A673 (cell line): ENCODE data around the gene BMP2K. TPM values are rescaled to one million over a fixed set of nuclear protein-coding genes. Genes with fewer than 3 reads are reported as not detected.
"Not testable (repeated sequence)": the region's sequence is repeated elsewhere in the genome, so short reads cannot be mapped to it uniquely, and the experiment has no call there.

ENCODE experiments used
- BruUV-seq: library from RNA; stranded (reverse); fragments of 400-500 nt; replicated peaks from 2 replicates; lab custom pipeline; 2021; lab: Mats Ljungman, UMichigan
- CTCF ChIA-PET: fragments of 300-600 bp; sonication (Branson Sonifier 250); formaldehyde crosslinking; loops from one replicate; lab custom pipeline; 2022; ENCODE audit warnings: antibody characterized with exemption; lab: Charles Lee
- POLR2A ChIA-PET: fragments of 300-600 bp; sonication (Branson Sonifier 250); formaldehyde crosslinking; loops from one replicate; lab custom pipeline; 2022; ENCODE audit warnings: antibody characterized with exemption; ENCODE audit not compliant: low non-redundant PET; lab: Charles Lee
- DNase-seq: peaks from one replicate; pipeline ENCODE4 v3.0.0-alpha.2; 2015; ENCODE audit warnings: low spot score
- H3K27ac ChIP-seq: fragments of 200-600 bp; sonication (generic); 2 replicates; pipeline ENCODE4 v1.5.1; 2016; ENCODE audit warnings: mixed run types, low read depth, mild to moderate bottlenecking, mixed read lengths, antibody characterized with exemption, low read length; ENCODE audit not compliant: poor library complexity, severe bottlenecking
- H3K27me3 ChIP-seq: fragments of 200-600 bp; sonication (generic); replicated peaks from 2 replicates; pipeline ENCODE4 v1.6.1; 2017; ENCODE audit warnings: mixed run types, low read depth, mild to moderate bottlenecking, mixed read lengths, antibody characterized with exemption, low read length; ENCODE audit not compliant: insufficient read depth, poor library complexity
- H3K36me3 ChIP-seq: fragments of 200-600 bp; sonication (generic); 2 replicates; pipeline ENCODE4 v1.6.1; 2016; ENCODE audit warnings: mixed run types, mild to moderate bottlenecking, mixed read lengths, antibody characterized with exemption, low read length; ENCODE audit not compliant: insufficient read depth, poor library complexity, severe bottlenecking
- H3K4me1 ChIP-seq: fragments of 200-600 bp; sonication (generic); 2 replicates; pipeline ENCODE4 v1.6.1; 2017; ENCODE audit warnings: mixed run types, mild to moderate bottlenecking, mixed read lengths, antibody characterized with exemption, low read length; ENCODE audit not compliant: insufficient read depth, poor library complexity, severe bottlenecking
- H3K4me3 ChIP-seq: fragments of 200-600 bp; sonication (generic); 2 replicates; pipeline ENCODE4 v1.5.1; 2016; ENCODE audit warnings: low read depth, mixed run types, mild to moderate bottlenecking, mixed read lengths, low read length; ENCODE audit not compliant: poor library complexity, severe bottlenecking
- H3K9me3 ChIP-seq: fragments of 200-600 bp; sonication (generic); 2 replicates; pipeline ENCODE4 v1.6.1; 2016; ENCODE audit warnings: mixed run types, low read depth, mild to moderate bottlenecking, mixed read lengths, antibody characterized with exemption, low read length; ENCODE audit not compliant: poor library complexity, severe bottlenecking
- EZH2 ChIP-seq: fragments of 200-600 bp; sonication (generic); IDR thresholded peaks from 2 replicates; pipeline ENCODE4 v1.6.1; 2017; ENCODE audit warnings: borderline replicate concordance, low read depth, mild to moderate bottlenecking, mixed read lengths, antibody characterized with exemption, low read length; ENCODE audit not compliant: poor library complexity, severe bottlenecking
- intact Hi-C: fragments of 100-400 bp; cut with micrococcal nuclease; formaldehyde crosslinking; loops from one replicate; pipeline ENCODE4 v1.10.0; 2022; ENCODE audit not compliant: unreplicated experiment
- total RNA-seq: library from RNA; stranded (reverse); gene quantifications from 2 replicates; pipeline ENCODE4 v1.2.3, GENCODE V29; 2021
- TF ChIP-seq, protein P1 (sequence below): fragments of 300-800, 200-600 bp; sonication (generic); conservative IDR thresholded peaks from 2 replicates; pipeline ENCODE4 v1.5.1; 2017; ENCODE audit warnings: low read depth, mild to moderate bottlenecking, antibody characterized with exemption, low read length, moderate library complexity, mixed read lengths

Gene BMP2K
- total RNA-seq, 1 experiment from 2014 or later = 14.3 TPM

DNA sequence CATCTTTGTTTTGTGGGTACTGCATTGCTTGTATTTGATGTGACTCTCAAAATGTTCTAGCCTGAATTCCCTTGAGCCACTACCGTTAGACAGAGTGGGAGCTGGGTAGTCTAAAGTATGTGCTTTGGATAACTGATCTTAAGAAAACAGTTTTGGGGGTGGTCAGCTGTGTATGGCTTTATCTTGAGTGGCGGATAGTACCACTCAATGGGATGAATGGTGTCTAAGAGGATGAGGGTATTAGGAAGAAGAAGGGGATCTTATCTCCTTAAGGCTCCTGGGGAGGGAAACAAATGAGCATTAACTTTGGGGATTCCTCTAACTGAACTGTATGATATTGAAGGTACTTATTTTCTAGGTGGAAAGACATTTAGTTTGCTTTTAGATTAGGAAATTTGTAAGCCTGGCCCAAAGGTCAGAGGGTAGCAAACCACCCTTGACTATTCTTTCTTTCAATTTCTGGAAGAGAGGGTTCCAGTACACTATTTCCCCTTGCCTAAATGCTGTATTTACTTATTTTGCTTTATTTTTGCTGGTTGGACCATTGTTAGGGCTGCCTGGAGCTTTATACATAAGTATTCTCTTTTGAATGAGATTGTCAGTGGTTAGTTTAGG is 11.3 kb downstream of the BMP2K start:
- no TSS peak for BruUV-seq
- Histone ChIP-seq H3K36me3 (no peaks in the 10 kb centered on the region), H3K4me3 (no peak overlapping the region), H3K27me3 (no peaks in the 10 kb centered on the region), H3K27ac (no peak overlapping the region), H3K9me3 (no peaks in the 10 kb centered on the region), H3K4me1 (no peaks in the 10 kb centered on the region)
- no peak for TF ChIP-seq EZH2
- TF ChIP-seq, protein P1, sequence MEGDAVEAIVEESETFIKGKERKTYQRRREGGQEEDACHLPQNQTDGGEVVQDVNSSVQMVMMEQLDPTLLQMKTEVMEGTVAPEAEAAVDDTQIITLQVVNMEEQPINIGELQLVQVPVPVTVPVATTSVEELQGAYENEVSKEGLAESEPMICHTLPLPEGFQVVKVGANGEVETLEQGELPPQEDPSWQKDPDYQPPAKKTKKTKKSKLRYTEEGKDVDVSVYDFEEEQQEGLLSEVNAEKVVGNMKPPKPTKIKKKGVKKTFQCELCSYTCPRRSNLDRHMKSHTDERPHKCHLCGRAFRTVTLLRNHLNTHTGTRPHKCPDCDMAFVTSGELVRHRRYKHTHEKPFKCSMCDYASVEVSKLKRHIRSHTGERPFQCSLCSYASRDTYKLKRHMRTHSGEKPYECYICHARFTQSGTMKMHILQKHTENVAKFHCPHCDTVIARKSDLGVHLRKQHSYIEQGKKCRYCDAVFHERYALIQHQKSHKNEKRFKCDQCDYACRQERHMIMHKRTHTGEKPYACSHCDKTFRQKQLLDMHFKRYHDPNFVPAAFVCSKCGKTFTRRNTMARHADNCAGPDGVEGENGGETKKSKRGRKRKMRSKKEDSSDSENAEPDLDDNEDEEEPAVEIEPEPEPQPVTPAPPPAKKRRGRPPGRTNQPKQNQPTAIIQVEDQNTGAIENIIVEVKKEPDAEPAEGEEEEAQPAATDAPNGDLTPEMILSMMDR = no peak
- no peak for DNase-seq
- intact Hi-C loops = no loop called here
- ChIA-PET CTCF (no interaction called here), POLR2A (no interaction called here)

DNA sequence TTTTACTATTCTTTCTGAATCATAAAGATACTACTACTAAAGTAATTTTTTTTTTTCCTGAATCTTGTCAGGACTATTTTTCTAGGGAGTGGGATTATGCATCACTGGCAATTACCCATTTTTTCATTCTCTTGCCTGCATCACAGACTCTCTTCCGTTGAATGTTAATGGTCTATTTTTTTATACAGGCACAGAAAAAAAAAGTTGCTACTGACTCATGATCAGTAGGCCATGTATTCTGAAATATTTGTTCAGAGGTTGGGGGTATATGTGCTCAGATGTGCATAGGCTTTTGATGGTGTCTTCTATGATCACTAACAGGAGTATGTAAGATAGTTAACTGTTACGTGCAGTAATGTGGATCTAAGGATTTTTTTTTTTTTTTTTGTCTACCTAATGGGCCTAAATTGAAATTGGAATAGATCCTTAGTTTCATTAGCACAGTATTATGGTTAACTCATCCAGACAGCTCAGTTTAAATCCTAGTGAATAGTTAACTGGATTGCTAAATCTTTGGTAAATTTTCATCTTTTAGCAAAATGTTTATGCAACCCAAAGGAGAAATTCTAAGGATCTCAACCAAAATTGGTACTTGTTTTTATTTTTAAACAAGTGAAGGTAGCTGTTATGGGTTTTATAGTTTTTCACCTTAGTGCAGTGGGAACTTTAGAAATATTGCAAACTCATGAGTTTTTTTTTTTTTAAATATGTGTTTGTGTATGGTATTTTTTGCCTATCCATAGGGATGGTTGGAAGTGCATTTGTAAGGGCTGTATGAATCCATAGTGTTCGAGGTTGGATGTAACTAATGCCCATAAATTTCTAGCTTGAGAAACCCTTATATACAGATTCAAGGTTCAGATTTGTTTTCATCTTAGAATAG is 12.1 kb downstream of the BMP2K start:
- no peaks in the 10 kb centered on the region for H3K36me3 ChIP-seq
- DNase-seq = no peak
- CTCF ChIA-PET = no interaction called here
- no peaks in the 10 kb centered on the region for H3K27me3 ChIP-seq
- H3K9me3 ChIP-seq = no peaks in the 10 kb centered on the region
- no peak overlapping the region for H3K27ac ChIP-seq
- BruUV-seq = no TSS peak
- intact Hi-C loops = no loop called here
- TF ChIP-seq EZH2 = no peak
- TF ChIP-seq, protein P1 = no peak
- POLR2A ChIA-PET = no interaction called here
- no peak overlapping the region for H3K4me3 ChIP-seq
- no peaks in the 10 kb centered on the region for H3K4me1 ChIP-seq

DNA sequence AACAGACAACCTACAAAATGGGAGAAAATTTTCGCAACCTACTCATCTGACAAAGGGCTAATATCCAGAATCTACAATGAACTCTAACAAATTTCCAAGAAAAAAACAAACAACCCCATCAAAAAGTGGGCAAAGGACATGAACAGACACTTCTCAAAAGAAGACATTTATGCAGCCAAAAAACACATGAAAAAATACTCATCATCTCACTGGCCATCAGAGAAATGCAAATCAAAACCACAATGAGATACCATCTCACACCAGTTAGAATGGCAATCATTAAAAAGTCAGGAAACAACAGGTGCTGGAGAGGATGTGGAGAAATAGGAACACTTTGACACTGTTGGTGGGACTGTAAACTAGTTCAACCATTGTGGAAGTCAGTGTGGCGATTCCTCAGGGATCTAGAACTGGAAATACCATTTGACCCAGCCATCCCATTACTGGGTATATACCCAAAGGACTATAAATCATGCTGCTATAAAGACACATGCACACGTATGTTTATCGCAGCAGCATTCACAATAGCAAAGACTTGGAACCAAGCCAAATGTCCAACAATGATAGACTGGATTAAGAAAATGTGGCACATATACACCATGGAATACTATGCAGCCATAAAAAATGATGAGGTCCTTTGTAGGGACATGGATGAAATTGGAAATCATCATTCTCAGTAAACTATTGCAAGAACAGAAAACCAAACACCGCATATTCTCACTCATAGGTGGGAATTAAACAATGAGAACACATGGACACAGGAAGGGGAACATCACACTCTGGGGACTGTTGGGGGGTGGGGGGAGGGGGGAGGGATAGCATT is 19.7 kb downstream of the BMP2K start:
- BruUV-seq, H3K27me3 ChIP-seq, H3K4me1 ChIP-seq, H3K4me3 ChIP-seq, H3K36me3 ChIP-seq, DNase-seq, H3K9me3 ChIP-seq, intact Hi-C loops, POLR2A ChIA-PET, CTCF ChIA-PET, H3K27ac ChIP-seq: not testable (repeated sequence)
